ENCODE data around the gene SAFB.

- no peak for TF ChIP-seq CTCF (IDR thresholded peaks at IDR 0.05; ENCODE audit: borderline replicate concordance, extremely low read depth, low read length, poor library complexity, severe bottlenecking)
- no peak for TF ChIP-seq EZH2 (IDR thresholded peaks at IDR 0.05; ENCODE audit: borderline replicate concordance, low read depth, low read length, severe bottlenecking)
These were observed 43.1 kb downstream of the SAFB start for GRCh38 chr19:5665781-5666513.

Measured in DND-41 (cell line).